Astrocyte of the cerebellum (primary cell): Measurements from ENCODE around the gene TOM1L2.

Source experiments
- DNase-seq: peaks from one replicate; pipeline ENCODE4 v3.0.0-alpha.2; 2011; ENCODE audit warnings: low read depth
- H3K4me3 ChIP-seq: 2 replicates; pipeline ENCODE4 v1.5.1; 2011; ENCODE audit warnings: mild to moderate bottlenecking, low read depth, low read length, moderate library complexity
- in situ Hi-C: cut with HindIII; loops from 2 replicates; pipeline ENCODE4 v1.10.0; 2017; ENCODE audit warnings: low sequenced_read_pairs
- TF ChIP-seq, protein P1 (sequence below): IDR thresholded peaks from 2 replicates; pipeline ENCODE4 v1.5.1; 2012; ENCODE audit warnings: low read length, low read depth, moderate library complexity, mild to moderate bottlenecking; ENCODE audit errors: missing control alignments

TOM1L2 gene

DNA sequence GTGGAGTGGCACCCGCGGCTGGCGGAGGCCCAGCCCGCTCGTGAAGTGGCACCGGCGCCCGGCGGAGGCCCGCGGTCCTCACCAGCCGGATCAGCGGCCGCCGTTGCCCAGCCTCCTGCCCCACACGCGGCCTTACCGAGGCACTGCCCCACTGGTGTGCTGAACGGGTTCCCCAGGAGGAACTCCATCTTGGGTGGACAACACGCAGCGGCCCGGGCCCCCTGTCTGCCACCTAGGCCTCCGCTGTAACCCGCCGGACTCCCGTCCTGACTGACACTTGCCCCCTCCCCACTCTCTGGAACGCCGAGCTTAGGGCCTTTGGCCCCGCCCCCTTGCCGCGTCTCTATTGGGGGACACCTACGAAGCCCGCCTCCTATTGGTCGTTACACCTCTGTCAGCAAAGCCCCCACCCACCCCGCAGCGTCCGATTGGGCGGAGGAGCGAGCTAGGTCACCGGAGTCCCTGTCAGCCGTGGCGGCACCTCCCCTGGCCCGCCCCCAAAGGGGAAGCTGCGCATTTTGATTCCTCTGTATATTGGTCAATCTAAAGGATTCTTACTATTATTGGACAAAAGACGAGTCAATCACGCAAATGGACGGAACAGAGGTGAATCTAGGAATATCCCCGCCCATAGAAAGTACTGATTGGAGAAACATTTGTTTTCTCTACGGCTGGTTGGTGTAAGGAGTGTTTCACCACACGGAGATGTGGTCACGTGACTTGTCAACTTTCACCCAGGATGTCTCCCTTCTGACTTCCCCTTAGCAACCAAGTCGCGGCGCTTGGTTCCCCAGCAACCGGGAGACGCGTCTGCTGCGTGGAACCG lies at the start of gene TOM1L2, which contains the start of gene DRC3:
Gene TOM1L2 (minus strand): TSS at position 275 of the 826 bp plus-strand sequence. CDS start 87 bp downstream, at position 188.
Gene DRC3 (plus strand): TSS at position 737 of the 826 bp plus-strand sequence. CDS start 4,737 bp downstream, outside the sequence.
- DNase-seq = peak; percentile 100
- in situ Hi-C loops = no loop called here
- H3K4me3 ChIP-seq = peak within 1 kb of the TSS; percentile 80
- TF ChIP-seq, protein P1, sequence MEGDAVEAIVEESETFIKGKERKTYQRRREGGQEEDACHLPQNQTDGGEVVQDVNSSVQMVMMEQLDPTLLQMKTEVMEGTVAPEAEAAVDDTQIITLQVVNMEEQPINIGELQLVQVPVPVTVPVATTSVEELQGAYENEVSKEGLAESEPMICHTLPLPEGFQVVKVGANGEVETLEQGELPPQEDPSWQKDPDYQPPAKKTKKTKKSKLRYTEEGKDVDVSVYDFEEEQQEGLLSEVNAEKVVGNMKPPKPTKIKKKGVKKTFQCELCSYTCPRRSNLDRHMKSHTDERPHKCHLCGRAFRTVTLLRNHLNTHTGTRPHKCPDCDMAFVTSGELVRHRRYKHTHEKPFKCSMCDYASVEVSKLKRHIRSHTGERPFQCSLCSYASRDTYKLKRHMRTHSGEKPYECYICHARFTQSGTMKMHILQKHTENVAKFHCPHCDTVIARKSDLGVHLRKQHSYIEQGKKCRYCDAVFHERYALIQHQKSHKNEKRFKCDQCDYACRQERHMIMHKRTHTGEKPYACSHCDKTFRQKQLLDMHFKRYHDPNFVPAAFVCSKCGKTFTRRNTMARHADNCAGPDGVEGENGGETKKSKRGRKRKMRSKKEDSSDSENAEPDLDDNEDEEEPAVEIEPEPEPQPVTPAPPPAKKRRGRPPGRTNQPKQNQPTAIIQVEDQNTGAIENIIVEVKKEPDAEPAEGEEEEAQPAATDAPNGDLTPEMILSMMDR = no peak

DNA sequence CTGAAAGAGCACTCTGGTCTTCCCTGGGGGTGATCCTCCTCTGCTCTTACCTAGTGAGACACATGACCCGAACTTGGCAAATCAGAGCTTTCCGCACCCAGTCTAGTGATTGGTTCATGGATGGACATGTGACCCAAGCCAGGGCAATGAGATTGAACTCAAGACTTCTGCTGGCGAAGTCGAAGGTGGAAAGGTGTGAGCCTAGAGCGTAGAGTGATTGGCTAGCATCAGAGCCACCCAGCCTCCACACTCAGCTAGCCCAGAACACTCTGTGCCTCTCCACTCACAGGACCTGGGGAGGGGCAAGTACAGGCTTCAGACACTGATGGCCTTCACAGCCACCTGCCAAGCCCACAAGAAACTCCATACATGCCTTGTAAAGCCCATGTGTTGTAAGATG lies 49.2 kb upstream of the TOM1L2 start:
- H3K4me3 ChIP-seq = no peak overlapping the region
- no peak for DNase-seq
- TF ChIP-seq, protein P1 = no peak
- in situ Hi-C loops = no loop called here

DNA sequence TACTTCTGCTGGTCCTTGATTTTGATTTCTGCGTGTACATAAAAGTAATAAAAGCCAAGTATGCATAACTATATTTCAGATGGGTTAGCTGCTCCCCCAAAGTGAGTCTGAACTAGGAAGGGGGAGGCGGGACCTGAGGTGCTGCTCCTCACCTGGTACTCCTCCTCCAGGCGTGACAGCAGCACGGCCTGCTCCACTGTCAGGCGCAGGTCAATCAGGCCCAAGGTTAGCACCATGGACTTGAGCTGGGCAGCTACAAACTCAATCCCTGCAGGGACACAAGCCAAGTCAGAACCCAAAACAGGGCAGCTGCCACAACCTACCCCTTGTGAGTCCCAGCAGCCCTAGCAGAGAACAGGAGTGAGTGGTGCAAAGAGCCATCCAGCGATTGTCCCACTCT lies 48.8 kb upstream of the TOM1L2 start:
- in situ Hi-C loops = no loop called here
- DNase-seq = no peak
- no peak overlapping the region for H3K4me3 ChIP-seq
- TF ChIP-seq, protein P1 = no peak

DNA sequence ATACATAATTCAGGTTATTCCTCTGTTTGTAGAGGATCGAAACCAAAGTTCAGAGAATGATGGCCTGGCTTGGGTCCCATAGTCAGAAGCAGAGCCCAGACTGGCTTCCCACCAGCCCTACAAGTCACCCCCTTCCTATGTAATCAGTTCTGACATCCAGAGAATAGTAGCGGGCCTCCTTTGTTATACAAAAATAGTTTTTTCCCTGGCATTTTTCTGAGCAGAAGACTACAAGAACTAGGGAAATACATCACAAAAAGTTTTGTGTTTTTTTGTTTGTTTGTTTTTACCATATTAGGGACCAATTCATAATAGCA lies 47.6 kb upstream of the TOM1L2 start:
- in situ Hi-C loops = no loop called here
- no peak for DNase-seq
- TF ChIP-seq, protein P1 = no peak
- no peak overlapping the region for H3K4me3 ChIP-seq

DNA sequence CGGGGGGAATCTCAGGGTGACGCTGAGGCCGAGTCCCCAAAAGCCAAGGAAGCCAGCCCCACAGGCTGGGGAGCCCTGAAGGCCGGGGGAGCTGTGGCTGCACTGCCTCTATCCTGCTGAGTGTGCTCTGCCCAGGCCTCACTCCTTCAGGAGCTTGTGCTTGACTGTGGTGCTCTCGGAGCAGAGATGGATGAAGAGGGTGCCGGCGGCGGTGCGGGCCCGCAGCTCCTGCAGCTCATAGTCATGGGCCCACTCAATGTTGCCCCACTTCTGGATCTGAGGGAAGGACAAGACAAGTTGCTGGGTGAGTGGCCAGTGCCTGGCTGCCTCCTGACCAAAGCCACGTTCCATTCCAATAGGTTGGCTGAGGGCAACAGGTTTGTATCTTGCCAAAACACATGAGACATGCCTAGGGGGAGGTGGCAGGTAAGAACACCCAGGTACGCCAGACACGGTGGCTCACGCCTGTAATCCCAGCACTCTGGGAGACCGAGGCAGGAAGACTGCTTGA lies 46.3 kb upstream of the TOM1L2 start:
- no peak for DNase-seq
- TF ChIP-seq, protein P1 = no peak
- no peak overlapping the region for H3K4me3 ChIP-seq
- in situ Hi-C loops = no loop called here

DNA sequence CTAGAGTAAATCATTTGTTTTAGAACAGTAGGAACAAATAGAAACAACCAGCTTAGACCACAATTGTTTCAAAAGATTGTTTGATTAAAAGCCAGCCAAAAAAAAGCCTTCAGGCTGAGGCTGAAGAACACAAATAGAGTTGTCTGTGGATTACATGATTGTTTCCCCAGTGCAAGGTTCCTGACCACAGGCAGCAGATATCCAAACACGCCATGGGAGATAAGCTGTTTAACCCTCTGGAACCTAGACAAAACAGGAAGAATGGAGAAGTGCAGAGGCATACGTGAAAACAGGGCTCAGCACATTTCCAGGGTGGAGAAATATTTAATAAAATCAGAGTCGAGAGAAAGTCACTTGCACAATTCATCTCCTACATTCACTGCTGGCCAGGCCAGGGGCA lies 45.8 kb upstream of the TOM1L2 start:
- no peak for DNase-seq
- in situ Hi-C loops = no loop called here
- TF ChIP-seq, protein P1 = no peak
- H3K4me3 ChIP-seq = no peak overlapping the region
